Erythroblast (primary cell): Measurements from ENCODE around the gene PCDH17.

Experiments
- GATA1 ChIP-seq: IDR thresholded peaks from 2 replicates; pipeline ENCODE4 v1.6.1; 2011; ENCODE audit warnings: low read depth, mild to moderate bottlenecking, control low read depth, low read length, moderate library complexity
- POLR2A ChIP-seq: IDR thresholded peaks from 2 replicates; pipeline ENCODE4 v1.6.1; 2011; ENCODE audit warnings: mild to moderate bottlenecking, low read length

DNA sequence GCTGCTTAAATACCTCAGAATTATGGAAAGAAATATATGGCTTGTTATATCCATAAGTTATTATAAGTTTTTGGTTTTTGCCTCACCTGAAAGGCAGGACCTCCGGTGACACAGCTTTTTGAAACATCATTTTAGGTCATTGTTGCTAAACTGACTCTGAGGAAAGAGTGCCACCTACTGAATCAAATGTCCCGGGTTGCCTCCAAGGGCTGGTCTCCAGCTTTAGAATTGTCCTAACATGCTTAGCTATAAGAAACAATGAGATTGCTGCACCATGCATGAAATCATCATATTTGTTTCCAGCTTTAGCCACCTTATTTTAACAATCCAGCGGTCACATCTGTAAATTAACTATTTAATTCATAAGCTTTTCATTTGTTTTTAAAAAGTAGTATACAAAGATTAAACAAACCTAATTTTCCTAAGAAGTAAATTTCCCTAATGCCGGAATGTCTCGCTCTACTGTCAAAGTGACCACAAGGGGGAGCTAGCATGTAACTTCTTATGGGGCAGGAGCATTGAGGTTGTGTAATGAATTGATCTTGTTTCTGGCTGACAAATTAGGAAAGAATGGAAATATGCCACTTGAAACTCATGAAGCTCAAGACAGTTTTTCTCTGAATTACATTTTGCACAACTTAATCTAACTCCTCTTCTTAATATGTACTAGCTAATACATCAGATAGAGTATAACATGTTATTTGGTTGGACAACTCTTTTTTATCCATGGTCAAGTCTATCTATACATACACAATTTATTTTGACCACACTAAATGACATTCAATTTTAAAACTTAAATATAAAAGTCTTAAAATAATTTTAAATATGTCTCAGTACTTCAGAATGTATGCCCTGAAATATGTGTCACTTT, 6.7 kb upstream of the PCDH17 start:
- TF ChIP-seq POLR2A (no peak), GATA1 (no peak)
